PC-3 (cell line): ENCODE measurements around the gene SCRN3. TPM values are rescaled to one million over a fixed set of nuclear protein-coding genes. Genes with fewer than 3 reads are reported as not detected.
"Not testable (repeated sequence)": the region's sequence is repeated elsewhere in the genome, so short reads cannot be mapped to it uniquely, and the experiment has no call there.

Experiments
- ATAC-seq: fragments of 200-7000 bp; cut with Tn5 transposase; 2 replicates; pipeline ENCODE4 v1.9.1; 2020; ENCODE audit warnings: mild to moderate bottlenecking, moderate library complexity
- BruUV-seq: library from RNA; stranded (reverse); fragments of 400-500 nt; replicated peaks from 2 replicates; lab custom pipeline; 2021; lab: Mats Ljungman, UMichigan
- CTCF ChIA-PET: fragments of 300-600 bp; sonication (Branson Sonifier 250); formaldehyde crosslinking; loops from one replicate; lab custom pipeline; 2022; ENCODE audit warnings: antibody characterized with exemption; lab: Charles Lee
- POLR2A ChIA-PET: fragments of 300-600 bp; sonication (Branson Sonifier 250); formaldehyde crosslinking; loops from one replicate; lab custom pipeline; 2022; ENCODE audit warnings: antibody characterized with exemption; ENCODE audit not compliant: unreplicated experiment; lab: Charles Lee
- DNase-seq: peaks from one replicate; pipeline ENCODE4 v3.0.0-alpha.2; 2015
- H2AFZ ChIP-seq: fragments of 300-600 bp; sonication (generic); 2 replicates; pipeline ENCODE4 v1.6.0; 2016; ENCODE audit warnings: antibody characterized with exemption, low read length
- H3F3A ChIP-seq: fragments of 300-600 bp; sonication (generic); one replicate; pipeline ENCODE4 v1.6.0; 2017; ENCODE audit warnings: antibody characterized with exemption, low read length, control low read depth, mild to moderate bottlenecking; ENCODE audit not compliant: unreplicated experiment
- H3K27ac ChIP-seq: fragments of 300-600 bp; sonication (generic); 2 replicates; pipeline ENCODE4 v1.5.1; 2016; ENCODE audit warnings: mild to moderate bottlenecking, low read length
- H3K27me3 ChIP-seq: fragments of 300-600 bp; sonication (generic); 2 replicates; pipeline ENCODE4 v1.6.1; 2016; ENCODE audit warnings: low read length, mixed read lengths
- H3K36me3 ChIP-seq: fragments of 300-600 bp; sonication (generic); 2 replicates; pipeline ENCODE4 v1.6.1; 2016; ENCODE audit warnings: low read depth, mixed run types, low read length, mixed read lengths
- H3K4me1 ChIP-seq: fragments of 300-600 bp; sonication (generic); 2 replicates; pipeline ENCODE4 v1.5.1; 2016; ENCODE audit warnings: low read length; ENCODE audit not compliant: insufficient read depth
- H3K4me2 ChIP-seq: fragments of 300-600 bp; sonication (generic); 2 replicates; pipeline ENCODE4 v1.6.0; 2016; ENCODE audit warnings: low read length
- H3K4me3 ChIP-seq: fragments of 300-600 bp; sonication (generic); 2 replicates; pipeline ENCODE4 v1.5.1; 2016; ENCODE audit warnings: mild to moderate bottlenecking, low read length, mixed read lengths
- H3K79me2 ChIP-seq: fragments of 300-600 bp; sonication (generic); 2 replicates; pipeline ENCODE4 v1.6.1; 2017; ENCODE audit warnings: low read length, mixed read lengths
- H3K9ac ChIP-seq: fragments of 300-600 bp; sonication (generic); 2 replicates; pipeline ENCODE4 v1.6.0; 2016; ENCODE audit warnings: mild to moderate bottlenecking, low read length
- H3K9me2 ChIP-seq: fragments of 300-600 bp; sonication (generic); replicated peaks from 2 replicates; pipeline ENCODE4 v1.6.1; 2016; ENCODE audit warnings: mixed run types, low read length, mixed read lengths
- H3K9me3 ChIP-seq: fragments of 300-600 bp; sonication (generic); 2 replicates; pipeline ENCODE4 v1.6.1; 2016; ENCODE audit warnings: low read length, mixed read lengths
- H4K20me1 ChIP-seq: fragments of 300-600 bp; sonication (generic); 2 replicates; pipeline ENCODE4 v1.6.1; 2016; ENCODE audit warnings: low read length, mixed read lengths
- CTCF ChIP-seq: fragments of 300-600 bp; sonication (generic); conservative IDR thresholded peaks from 2 replicates; pipeline ENCODE4 v1.5.1; 2017; ENCODE audit warnings: antibody characterized with exemption, low read depth, mild to moderate bottlenecking, low read length
- EZH2 ChIP-seq: fragments of 300-600 bp; sonication (generic); IDR thresholded peaks from one replicate; pipeline ENCODE4 v1.6.1; 2017; ENCODE audit warnings: antibody characterized with exemption, mild to moderate bottlenecking, low read length; ENCODE audit not compliant: unreplicated experiment
- EZH2phosphoT487 ChIP-seq: fragments of 300-600 bp; sonication (generic); IDR thresholded peaks from 2 replicates; pipeline ENCODE4 v1.6.1; 2018; ENCODE audit warnings: mild to moderate bottlenecking, antibody characterized with exemption, low read length, borderline replicate concordance
- intact Hi-C: fragments of 100-400 bp; cut with micrococcal nuclease; formaldehyde crosslinking; loops from 2 replicates; pipeline ENCODE4 v1.9.0; 2023
- total RNA-seq: library from RNA; depleted of rRNA; stranded (reverse); fragments of >200 nt; gene quantifications from 2 replicates; pipeline ENCODE4 v1.2.3, GENCODE V29; 2014

SCRN3 gene
- total RNA-seq, 1 experiment from 2014 or later, result 26.6 TPM

- DNase-seq (no peak), ATAC-seq (no peak)
- Histone ChIP-seq H3K4me1 (peaks cover 8% of the 10 kb centered on the region), H2AFZ (no peak overlapping the region), H3K9me2 (no peaks in the 10 kb centered on the region), H3K4me2 (no peak overlapping the region), H3F3A (no peaks in the 10 kb centered on the region), H3K36me3 (peaks cover 9% of the 10 kb centered on the region), H3K79me2 (peaks cover 19% of the 10 kb centered on the region), H3K4me3 (no peak overlapping the region), H3K27ac (no peak overlapping the region), H3K27me3 (no peaks in the 10 kb centered on the region), H3K9me3 (no peaks in the 10 kb centered on the region), H4K20me1 (no peaks in the 10 kb centered on the region), H3K9ac (no peak overlapping the region)
- no TSS peak for BruUV-seq
- POLR2A ChIA-PET, result no interaction called here
- intact Hi-C loops, result no loop called here
- CTCF ChIA-PET, result no interaction called here
- TF ChIP-seq EZH2phosphoT487 (no peak), CTCF (no peak), EZH2 (no peak)
Observed at GRCh38 chr2:174389542-174389941, 6.0 kb upstream of the SCRN3 start.

- H2AFZ ChIP-seq, H3K27ac ChIP-seq, H3K36me3 ChIP-seq, H3K9me2 ChIP-seq, H3K9me3 ChIP-seq, BruUV-seq, ATAC-seq, intact Hi-C loops, DNase-seq, H3K9ac ChIP-seq, POLR2A ChIA-PET, H3K27me3 ChIP-seq, CTCF ChIA-PET, H3K4me3 ChIP-seq, H4K20me1 ChIP-seq, H3K4me2 ChIP-seq, H3F3A ChIP-seq: not testable (repeated sequence)
- H3K4me1 ChIP-seq, result peaks cover 10% of the 10 kb centered on the region
- peaks cover 27% of the 10 kb centered on the region for H3K79me2 ChIP-seq
Observed at GRCh38 chr2:174390303-174390702, 5.2 kb upstream of the SCRN3 start.

- DNase-seq, result no peak
- no peaks in the 10 kb centered on the region for H3K27me3 ChIP-seq
- CTCF ChIA-PET, result no interaction called here
- H3K36me3 ChIP-seq, result no peaks in the 10 kb centered on the region
- no peak overlapping the region for H3K27ac ChIP-seq
- POLR2A ChIA-PET, result no interaction called here
- no peaks in the 10 kb centered on the region for H3K9me3 ChIP-seq
- H3K9ac ChIP-seq, result no peak overlapping the region
- no peaks in the 10 kb centered on the region for H3F3A ChIP-seq
- intact Hi-C loops, result no loop called here
- TF ChIP-seq EZH2 (no peak), CTCF (no peak), EZH2phosphoT487 (no peak)
- no peaks in the 10 kb centered on the region for H4K20me1 ChIP-seq
- no peak overlapping the region for H3K4me3 ChIP-seq
- no peak overlapping the region for H3K4me2 ChIP-seq
- peaks cover 10% of the 10 kb centered on the region for H3K4me1 ChIP-seq
- H3K79me2 ChIP-seq, result peaks cover 28% of the 10 kb centered on the region
- H2AFZ ChIP-seq, result no peak overlapping the region
- no peaks in the 10 kb centered on the region for H3K9me2 ChIP-seq
- no peak for ATAC-seq
- BruUV-seq, result no TSS peak
Observed at GRCh38 chr2:174392706-174393105, 2.8 kb upstream of the SCRN3 start.
